Measurements from ENCODE around the gene SHLD2.
"Not testable (repeated sequence)": the region's sequence is repeated elsewhere in the genome, so short reads cannot be mapped to it uniquely, and the experiment has no call there.

Gene SHLD2

GRCh38 chr10:87094373-87095235 is at the start of gene SHLD2, which contains the start of gene GLUD1:
SHLD2 (plus strand) TSS chr10:87095206; CDS start chr10:87151355, 56,149 bp downstream.
GLUD1 (minus strand) TSS chr10:87094843; CDS start chr10:87094769, 74 bp downstream.
- DNase-seq, result peak; percentile 92

GRCh38 chr10:87045434-87045938 is 49.5 kb upstream of the SHLD2 start:
- DNase-seq, result no peak

- no peak for DNase-seq
Observed at GRCh38 chr10:87053111-87053510, 41.9 kb upstream of the SHLD2 start.

GRCh38 chr10:87053577-87054181 is 41.3 kb upstream of the SHLD2 start:
- no peak for DNase-seq

GRCh38 chr10:87054373-87055295 is 40.4 kb upstream of the SHLD2 start:
- DNase-seq, result no peak

- DNase-seq, result no peak
Observed at GRCh38 chr10:87058171-87058570, 36.8 kb upstream of the SHLD2 start.

- DNase-seq, result no peak
Observed at GRCh38 chr10:87059401-87059800, 35.6 kb upstream of the SHLD2 start.

GRCh38 chr10:87060280-87060928 is 34.6 kb upstream of the SHLD2 start:
- DNase-seq, result no peak

- DNase-seq, result no peak
Observed at GRCh38 chr10:87064651-87065050, 30.4 kb upstream of the SHLD2 start.

GRCh38 chr10:87066178-87066577 is 28.8 kb upstream of the SHLD2 start:
- no peak for DNase-seq

GRCh38 chr10:87066865-87067264 is 28.1 kb upstream of the SHLD2 start:
- no peak for DNase-seq

- DNase-seq, result no peak
Observed at GRCh38 chr10:87068281-87068680, 26.7 kb upstream of the SHLD2 start.

GRCh38 chr10:87072449-87072848 is 22.6 kb upstream of the SHLD2 start:
- no peak for DNase-seq

GRCh38 chr10:87076421-87076820 is 18.6 kb upstream of the SHLD2 start:
- DNase-seq, result not testable (repeated sequence)

GRCh38 chr10:87079106-87079836 is 15.7 kb upstream of the SHLD2 start:
- DNase-seq, result no peak

- not testable (repeated sequence) for DNase-seq
Observed at GRCh38 chr10:87080621-87081020, 14.4 kb upstream of the SHLD2 start.

- DNase-seq, result not testable (repeated sequence)
Observed at GRCh38 chr10:87081574-87081973, 13.4 kb upstream of the SHLD2 start.

GRCh38 chr10:87082219-87082618 is 12.8 kb upstream of the SHLD2 start:
- not testable (repeated sequence) for DNase-seq

GRCh38 chr10:87083576-87084290 is 11.3 kb upstream of the SHLD2 start:
- DNase-seq, result not testable (repeated sequence)

GRCh38 chr10:87084291-87084782 is 10.7 kb upstream of the SHLD2 start:
- not testable (repeated sequence) for DNase-seq

GRCh38 chr10:87085537-87085936 is 9.5 kb upstream of the SHLD2 start:
- DNase-seq, result no peak
